GM06990 (cell line): ENCODE results near the gene KANSL1L.
A peak's percentile ranks its signal among the peaks of the same experiment; 100 is the strongest.

ENCODE experiments used
- DNase-seq: peaks from one replicate; pipeline ENCODE4 v3.0.0-alpha.2; 2011; ENCODE audit not compliant: insufficient read length; ENCODE audit errors: extremely low read depth
- H3K27me3 ChIP-seq: replicated peaks from 2 replicates; pipeline ENCODE4 v1.6.0; 2011; ENCODE audit warnings: low read length; ENCODE audit not compliant: control insufficient read depth, insufficient read depth
- H3K36me3 ChIP-seq: 2 replicates; pipeline ENCODE4 v1.5.1; 2011; ENCODE audit warnings: low read length; ENCODE audit not compliant: control insufficient read depth, insufficient read depth
- H3K4me3 ChIP-seq: replicated peaks from 2 replicates; pipeline ENCODE4 v1.5.1; 2011; ENCODE audit warnings: low read depth, mild to moderate bottlenecking, control low read depth, low read length
- TF ChIP-seq, protein P1 (sequence below): IDR thresholded peaks from 2 replicates; pipeline ENCODE4 v1.5.1; 2011; ENCODE audit warnings: low read length, control low read depth, mild to moderate bottlenecking, inconsistent platforms; ENCODE audit not compliant: insufficient read depth, poor library complexity, severe bottlenecking

The KANSL1L gene

DNA sequence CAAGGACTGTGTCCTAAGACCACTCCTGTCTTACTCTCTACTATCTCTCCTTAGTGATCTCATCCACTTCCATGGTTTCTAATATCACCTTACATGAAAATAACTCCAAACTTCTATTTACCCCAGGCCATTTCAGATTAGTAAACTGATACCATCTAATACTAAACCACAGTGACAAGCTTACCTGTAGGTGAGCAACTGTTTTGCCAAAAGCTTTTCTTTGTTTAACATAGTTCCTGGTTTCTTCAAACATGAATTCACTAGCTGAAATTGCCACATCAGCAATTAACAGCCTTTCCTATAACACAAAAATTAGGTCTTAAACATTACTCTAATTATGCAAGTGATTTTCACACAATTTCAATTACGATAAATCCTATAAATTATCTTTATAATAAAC, 31.9 kb upstream of the KANSL1L start:
- H3K4me3 ChIP-seq = no peak overlapping the region
- no peaks in the 10 kb centered on the region for H3K27me3 ChIP-seq
- TF ChIP-seq, protein P1, sequence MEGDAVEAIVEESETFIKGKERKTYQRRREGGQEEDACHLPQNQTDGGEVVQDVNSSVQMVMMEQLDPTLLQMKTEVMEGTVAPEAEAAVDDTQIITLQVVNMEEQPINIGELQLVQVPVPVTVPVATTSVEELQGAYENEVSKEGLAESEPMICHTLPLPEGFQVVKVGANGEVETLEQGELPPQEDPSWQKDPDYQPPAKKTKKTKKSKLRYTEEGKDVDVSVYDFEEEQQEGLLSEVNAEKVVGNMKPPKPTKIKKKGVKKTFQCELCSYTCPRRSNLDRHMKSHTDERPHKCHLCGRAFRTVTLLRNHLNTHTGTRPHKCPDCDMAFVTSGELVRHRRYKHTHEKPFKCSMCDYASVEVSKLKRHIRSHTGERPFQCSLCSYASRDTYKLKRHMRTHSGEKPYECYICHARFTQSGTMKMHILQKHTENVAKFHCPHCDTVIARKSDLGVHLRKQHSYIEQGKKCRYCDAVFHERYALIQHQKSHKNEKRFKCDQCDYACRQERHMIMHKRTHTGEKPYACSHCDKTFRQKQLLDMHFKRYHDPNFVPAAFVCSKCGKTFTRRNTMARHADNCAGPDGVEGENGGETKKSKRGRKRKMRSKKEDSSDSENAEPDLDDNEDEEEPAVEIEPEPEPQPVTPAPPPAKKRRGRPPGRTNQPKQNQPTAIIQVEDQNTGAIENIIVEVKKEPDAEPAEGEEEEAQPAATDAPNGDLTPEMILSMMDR = no peak
- H3K36me3 ChIP-seq = no peaks in the 10 kb centered on the region
- no peak for DNase-seq

DNA sequence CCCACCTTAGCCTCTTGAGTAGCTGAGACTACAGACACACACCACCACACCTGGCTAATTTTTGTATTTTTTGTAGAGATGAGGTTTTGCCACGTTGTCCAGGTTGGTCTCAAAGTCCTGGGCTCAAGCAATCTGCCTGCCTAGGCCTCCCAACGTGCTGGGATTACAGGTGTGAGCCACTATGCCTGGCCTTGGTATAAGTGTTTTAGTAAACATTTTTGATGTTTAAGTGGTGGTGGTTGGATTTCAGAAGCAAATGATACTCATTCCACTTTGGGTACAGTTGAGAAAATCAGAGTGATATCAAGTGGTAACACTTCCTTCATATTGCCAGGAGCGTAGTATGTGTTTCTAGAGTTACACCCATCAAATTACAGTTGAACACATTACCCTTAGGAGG, 28.6 kb upstream of the KANSL1L start:
- no peaks in the 10 kb centered on the region for H3K27me3 ChIP-seq
- TF ChIP-seq, protein P1 = no peak
- DNase-seq = no peak
- H3K4me3 ChIP-seq = no peak overlapping the region
- H3K36me3 ChIP-seq = no peaks in the 10 kb centered on the region

DNA sequence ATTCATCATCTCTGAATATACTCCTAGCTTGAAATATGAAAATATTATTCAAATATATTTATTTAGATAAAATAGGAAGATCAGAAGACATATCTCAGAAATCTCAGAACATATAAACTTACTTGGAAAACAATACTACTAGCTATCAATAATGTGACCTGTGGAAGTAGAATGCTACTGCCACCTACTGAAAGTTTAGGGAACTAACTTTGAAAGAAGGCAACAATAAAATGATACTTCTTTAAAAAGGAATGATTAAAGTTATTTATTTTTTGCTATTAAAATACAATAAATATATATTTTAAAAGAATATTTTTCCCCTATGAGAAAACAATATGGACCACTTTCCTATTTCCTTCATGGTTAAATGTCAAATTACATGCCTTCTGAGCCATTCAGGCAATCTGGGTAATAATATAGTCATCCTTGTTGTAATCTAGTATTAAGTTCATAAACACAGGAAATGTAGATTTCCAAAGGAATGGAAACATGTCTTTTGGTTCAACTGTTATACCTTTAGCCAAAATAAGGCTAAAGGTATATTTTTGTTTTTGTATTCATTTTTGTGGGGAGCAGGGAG, 28.1 kb upstream of the KANSL1L start:
- H3K27me3 ChIP-seq = no peaks in the 10 kb centered on the region
- H3K36me3 ChIP-seq = no peaks in the 10 kb centered on the region
- TF ChIP-seq, protein P1 = peak; percentile 59
- DNase-seq = no peak
- H3K4me3 ChIP-seq = no peak overlapping the region

DNA sequence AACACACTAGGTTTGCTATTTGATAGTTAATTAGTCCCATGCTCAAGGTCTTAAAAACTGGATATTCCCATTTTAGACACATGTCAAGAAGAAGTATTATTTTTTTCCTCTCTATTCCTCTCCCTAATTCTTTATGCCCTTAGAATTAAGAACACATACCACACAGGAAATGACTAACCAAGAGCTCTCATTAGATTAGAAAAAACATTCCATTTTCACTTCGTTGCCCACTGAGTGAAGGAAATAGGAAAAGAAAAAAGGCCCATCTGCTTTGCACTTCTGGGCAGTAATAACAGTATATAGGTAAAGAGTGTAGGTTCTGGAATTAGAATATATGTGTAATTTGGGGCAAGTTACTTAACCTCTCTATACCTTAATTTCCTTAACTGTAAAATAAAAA, 27.1 kb upstream of the KANSL1L start:
- Histone ChIP-seq H3K4me3 (no peak overlapping the region), H3K36me3 (no peaks in the 10 kb centered on the region), H3K27me3 (no peaks in the 10 kb centered on the region)
- TF ChIP-seq, protein P1 = no peak
- no peak for DNase-seq

DNA sequence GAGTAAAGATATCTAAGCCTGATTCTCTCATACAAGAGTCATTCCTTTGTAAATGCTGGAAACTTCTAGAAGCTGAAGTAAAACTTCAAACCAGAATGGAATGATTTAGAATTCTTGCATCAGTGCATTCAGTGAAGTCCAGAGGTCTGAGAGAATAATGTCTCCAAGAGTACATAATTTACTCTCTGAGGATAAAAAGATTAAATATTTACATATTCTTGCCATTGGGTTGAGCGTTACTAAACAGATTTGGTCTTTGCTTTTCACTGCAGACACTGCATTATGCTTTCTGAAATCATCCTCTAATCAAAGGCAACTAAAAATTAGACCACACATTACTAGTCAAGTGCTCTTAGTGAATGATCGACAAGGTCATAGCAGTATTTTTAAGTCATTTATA, 26.5 kb upstream of the KANSL1L start:
- Histone ChIP-seq H3K36me3 (no peaks in the 10 kb centered on the region), H3K4me3 (no peak overlapping the region), H3K27me3 (no peaks in the 10 kb centered on the region)
- TF ChIP-seq, protein P1 = no peak
- DNase-seq = no peak
